Nephron (organoid): ENCODE data around the gene NRP2.
A peak's percentile ranks its signal among the peaks of the same experiment; 100 is the strongest.

Experiments
- H3K27ac Mint-ChIP-seq, 3 experiments: 2 replicates each; pipeline ENCODE4 v1.8.0; 2020; ENCODE audit warnings: mixed read lengths in 3 of 3, mild to moderate bottlenecking in 2 of 3, moderate library complexity in 1 of 3
- H3K27me3 Mint-ChIP-seq: 2 replicates; pipeline ENCODE4 v1.8.0; 2021; ENCODE audit warnings: low read depth, mild to moderate bottlenecking, moderate library complexity, mixed read lengths
- H3K36me3 Mint-ChIP-seq: 2 replicates; pipeline ENCODE4 v1.8.0; 2020; ENCODE audit warnings: low read depth, mixed read lengths
- H3K4me1 Mint-ChIP-seq: 2 replicates; pipeline ENCODE4 v1.8.0; 2020; ENCODE audit warnings: mixed read lengths
- H3K4me3 Mint-ChIP-seq, 3 experiments: 2 replicates each; pipeline ENCODE4 v1.8.0; 2020; ENCODE audit warnings: mild to moderate bottlenecking in 3 of 3, mixed read lengths in 3 of 3, moderate library complexity in 2 of 3
- H3K9me3 Mint-ChIP-seq: 2 replicates; pipeline ENCODE4 v1.8.0; 2020; ENCODE audit warnings: mixed read lengths
- TF ChIP-seq, protein P1 (sequence below), 3 experiments: fragments of 200-600 bp; sonication (generic); IDR thresholded peaks; one replicate each; pipeline ENCODE4 v1.5.0; 2021; ENCODE audit warnings: antibody characterized with exemption in 3 of 3; ENCODE audit not compliant: unreplicated experiment in 3 of 3

Gene NRP2

DNA sequence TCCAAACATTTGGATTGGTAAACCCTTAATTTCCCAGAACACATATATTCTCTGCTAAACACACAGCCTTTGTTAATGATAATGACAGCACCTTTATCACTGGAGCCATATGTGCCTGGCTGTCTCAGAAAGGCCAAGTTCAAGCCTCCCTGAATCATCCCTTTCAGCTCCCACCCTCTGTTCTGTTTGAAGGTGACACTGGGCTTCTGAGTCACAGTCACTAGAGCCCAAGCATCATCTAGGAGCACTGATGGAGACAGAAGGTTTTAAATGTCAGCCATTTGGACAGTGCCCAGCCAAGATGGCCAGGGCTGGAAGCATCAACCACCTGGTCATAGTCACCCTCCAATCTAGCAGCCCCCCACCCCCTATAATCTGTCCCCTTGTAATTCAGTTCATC is 80.6 kb downstream of the NRP2 start:
- peaks cover 77% of the 10 kb centered on the region for H3K4me1 Mint-ChIP-seq
- H3K27me3 Mint-ChIP-seq = no peaks in the 10 kb centered on the region
- H3K9me3 Mint-ChIP-seq = no peaks in the 10 kb centered on the region
- TF ChIP-seq, protein P1, sequence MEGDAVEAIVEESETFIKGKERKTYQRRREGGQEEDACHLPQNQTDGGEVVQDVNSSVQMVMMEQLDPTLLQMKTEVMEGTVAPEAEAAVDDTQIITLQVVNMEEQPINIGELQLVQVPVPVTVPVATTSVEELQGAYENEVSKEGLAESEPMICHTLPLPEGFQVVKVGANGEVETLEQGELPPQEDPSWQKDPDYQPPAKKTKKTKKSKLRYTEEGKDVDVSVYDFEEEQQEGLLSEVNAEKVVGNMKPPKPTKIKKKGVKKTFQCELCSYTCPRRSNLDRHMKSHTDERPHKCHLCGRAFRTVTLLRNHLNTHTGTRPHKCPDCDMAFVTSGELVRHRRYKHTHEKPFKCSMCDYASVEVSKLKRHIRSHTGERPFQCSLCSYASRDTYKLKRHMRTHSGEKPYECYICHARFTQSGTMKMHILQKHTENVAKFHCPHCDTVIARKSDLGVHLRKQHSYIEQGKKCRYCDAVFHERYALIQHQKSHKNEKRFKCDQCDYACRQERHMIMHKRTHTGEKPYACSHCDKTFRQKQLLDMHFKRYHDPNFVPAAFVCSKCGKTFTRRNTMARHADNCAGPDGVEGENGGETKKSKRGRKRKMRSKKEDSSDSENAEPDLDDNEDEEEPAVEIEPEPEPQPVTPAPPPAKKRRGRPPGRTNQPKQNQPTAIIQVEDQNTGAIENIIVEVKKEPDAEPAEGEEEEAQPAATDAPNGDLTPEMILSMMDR (IDR thresholded peaks at IDR 0.05; ENCODE audit: unreplicated experiment in 3 of 3) = no peak
- peak overlapping the region in 2 of 3 experiments; percentile 3 to 32 for H3K27ac Mint-ChIP-seq
- peaks cover 19% of the 10 kb centered on the region for H3K36me3 Mint-ChIP-seq
- H3K4me3 Mint-ChIP-seq = no peak overlapping the region

DNA sequence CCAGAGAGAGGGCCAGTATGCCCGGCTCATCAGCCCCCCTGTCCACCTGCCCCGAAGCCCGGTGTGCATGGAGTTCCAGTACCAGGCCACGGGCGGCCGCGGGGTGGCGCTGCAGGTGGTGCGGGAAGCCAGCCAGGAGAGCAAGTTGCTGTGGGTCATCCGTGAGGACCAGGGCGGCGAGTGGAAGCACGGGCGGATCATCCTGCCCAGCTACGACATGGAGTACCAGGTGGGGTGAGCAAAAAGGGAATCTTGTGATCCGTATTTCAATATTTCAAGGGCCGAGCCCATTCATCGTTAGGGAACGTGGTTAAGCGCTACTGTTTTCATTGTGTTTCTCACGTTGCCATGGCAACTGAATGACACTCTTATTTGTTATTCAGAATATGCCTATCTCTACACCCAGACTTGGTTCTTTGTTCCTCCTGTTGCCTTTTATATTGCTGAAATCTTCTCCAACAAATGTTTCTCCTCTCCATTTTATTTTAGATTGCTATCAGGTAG is 81.5 kb downstream of the NRP2 start:
- Mint-ChIP-seq H3K4me1 (peaks cover 77% of the 10 kb centered on the region), H3K36me3 (peaks cover 14% of the 10 kb centered on the region), H3K9me3 (no peaks in the 10 kb centered on the region), H3K4me3 (no peak overlapping the region), H3K27me3 (no peaks in the 10 kb centered on the region), H3K27ac (no peak overlapping the region)
- TF ChIP-seq, protein P1 (IDR thresholded peaks at IDR 0.05; ENCODE audit: unreplicated experiment in 3 of 3) = peak; percentile 37 to 58 (median 48)

DNA sequence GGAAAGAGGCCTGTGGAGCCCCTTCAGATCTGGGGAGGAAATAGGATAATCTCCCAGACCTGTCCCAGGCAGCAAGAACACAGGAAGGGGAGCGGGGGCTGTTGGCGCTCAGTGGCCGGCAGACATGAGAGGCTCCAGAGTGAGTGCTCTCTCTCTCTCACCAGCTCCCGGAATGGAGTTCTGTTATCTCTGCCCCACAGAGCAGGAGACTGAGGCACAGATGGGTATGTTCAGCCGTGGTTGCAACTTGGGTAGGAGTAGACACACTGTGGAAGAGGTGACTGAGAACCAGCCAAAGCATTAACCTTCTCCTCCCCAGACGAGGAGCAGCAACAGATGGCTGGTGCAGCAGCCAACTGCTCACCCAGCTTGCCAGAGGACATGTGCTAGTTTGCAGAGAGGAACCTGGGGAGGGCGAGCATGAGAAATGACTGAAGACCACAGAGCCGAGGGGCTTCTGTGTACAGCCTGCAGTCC is 82.0 kb downstream of the NRP2 start:
- peaks cover 16% of the 10 kb centered on the region for H3K36me3 Mint-ChIP-seq
- TF ChIP-seq, protein P1 (IDR thresholded peaks at IDR 0.05; ENCODE audit: unreplicated experiment in 3 of 3) = no peak
- H3K9me3 Mint-ChIP-seq = no peaks in the 10 kb centered on the region
- H3K4me1 Mint-ChIP-seq = peaks cover 77% of the 10 kb centered on the region
- no peak overlapping the region for H3K4me3 Mint-ChIP-seq
- H3K27me3 Mint-ChIP-seq = no peaks in the 10 kb centered on the region
- no peak overlapping the region for H3K27ac Mint-ChIP-seq

DNA sequence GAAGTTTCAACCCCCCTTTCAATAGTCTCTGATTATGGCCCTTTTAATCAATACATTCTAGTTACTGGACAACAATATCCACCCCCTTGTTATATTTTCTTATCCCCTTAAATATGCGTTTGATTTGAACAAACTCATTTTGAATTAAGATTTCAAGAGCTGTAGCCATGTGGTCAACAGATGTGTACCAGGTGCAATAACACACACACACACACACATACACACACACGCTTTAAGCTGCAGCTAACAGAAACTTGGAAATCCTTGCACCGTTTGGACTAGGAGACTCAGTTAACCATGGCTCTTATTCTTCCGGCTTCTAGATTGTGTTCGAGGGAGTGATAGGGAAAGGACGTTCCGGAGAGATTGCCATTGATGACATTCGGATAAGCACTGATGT is 82.8 kb downstream of the NRP2 start:
- TF ChIP-seq, protein P1 (IDR thresholded peaks at IDR 0.05; ENCODE audit: unreplicated experiment in 3 of 3) = no peak
- no peak overlapping the region for H3K4me3 Mint-ChIP-seq
- no peaks in the 10 kb centered on the region for H3K27me3 Mint-ChIP-seq
- H3K36me3 Mint-ChIP-seq = peaks cover 18% of the 10 kb centered on the region
- H3K9me3 Mint-ChIP-seq = no peaks in the 10 kb centered on the region
- H3K27ac Mint-ChIP-seq = peak overlapping the region in 2 of 3 experiments; percentile 8 to 44
- H3K4me1 Mint-ChIP-seq = peaks cover 76% of the 10 kb centered on the region

DNA sequence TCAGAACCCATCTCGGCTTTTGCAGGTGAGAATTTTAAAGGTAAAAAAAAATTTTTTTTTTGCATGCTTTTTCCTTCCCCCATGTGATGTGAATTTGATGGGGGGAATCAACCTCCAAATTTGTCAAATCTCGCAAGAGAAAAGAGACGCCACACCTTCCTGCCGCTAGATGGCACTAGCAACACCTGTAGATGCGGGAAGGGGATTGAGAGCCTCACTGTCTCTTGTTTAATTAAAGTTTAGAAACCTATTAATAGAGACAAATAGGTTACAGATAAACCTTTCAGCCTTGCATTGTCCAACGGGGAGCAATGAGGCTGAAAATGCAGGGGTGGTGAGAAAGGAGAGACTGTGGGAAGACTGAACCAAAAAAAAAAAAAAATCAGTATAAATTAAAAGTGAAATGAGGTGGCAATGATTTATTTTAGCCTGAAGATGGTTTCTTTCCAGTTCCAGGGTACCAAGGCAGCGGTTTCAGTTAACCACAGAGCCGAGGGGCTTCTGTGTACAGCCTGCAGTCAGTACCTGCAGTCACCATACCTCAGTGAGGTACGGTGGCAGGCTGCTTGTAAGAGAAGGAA is 84.6 kb downstream of the NRP2 start:
- H3K27me3 Mint-ChIP-seq = no peaks in the 10 kb centered on the region
- H3K27ac Mint-ChIP-seq = peak overlapping the region; percentile 39 to 81 (median 60)
- H3K4me3 Mint-ChIP-seq = no peak overlapping the region
- peaks cover 21% of the 10 kb centered on the region for H3K36me3 Mint-ChIP-seq
- TF ChIP-seq, protein P1 (IDR thresholded peaks at IDR 0.05; ENCODE audit: unreplicated experiment in 3 of 3) = peak; percentile 91 to 95 (median 93)
- H3K4me1 Mint-ChIP-seq = peaks cover 72% of the 10 kb centered on the region
- no peaks in the 10 kb centered on the region for H3K9me3 Mint-ChIP-seq

DNA sequence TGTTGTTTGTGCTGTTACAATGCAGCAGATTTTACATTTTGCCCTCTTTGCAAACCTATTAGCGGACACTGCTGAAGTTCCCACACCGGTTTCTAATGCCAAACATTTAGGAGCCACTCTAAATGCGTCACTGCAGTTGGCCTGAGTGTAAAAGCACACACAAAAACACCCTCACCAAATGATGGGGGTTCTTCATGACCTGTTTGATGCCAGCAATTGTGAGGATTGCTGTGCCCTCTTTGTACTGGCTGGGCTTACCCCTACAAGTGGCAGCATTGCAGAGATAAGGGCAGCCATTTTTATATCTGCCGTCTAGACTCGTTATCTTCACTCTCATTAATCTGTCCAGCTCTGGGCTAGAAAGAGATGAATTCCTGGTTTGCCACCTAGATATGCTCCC is 85.3 kb downstream of the NRP2 start:
- H3K4me3 Mint-ChIP-seq = no peak overlapping the region
- TF ChIP-seq, protein P1 (IDR thresholded peaks at IDR 0.05; ENCODE audit: unreplicated experiment in 3 of 3) = no peak
- H3K27me3 Mint-ChIP-seq = no peaks in the 10 kb centered on the region
- peaks cover 68% of the 10 kb centered on the region for H3K4me1 Mint-ChIP-seq
- peak overlapping the region in 2 of 3 experiments; percentile 21 to 75 for H3K27ac Mint-ChIP-seq
- H3K9me3 Mint-ChIP-seq = no peaks in the 10 kb centered on the region
- H3K36me3 Mint-ChIP-seq = peaks cover 17% of the 10 kb centered on the region
